NCI-H526 (cell line): ENCODE results near the gene RAB34.
A peak's percentile ranks its signal among the peaks of the same experiment; 100 is the strongest.
"Not testable (repeated sequence)": the region's sequence is repeated elsewhere in the genome, so short reads cannot be mapped to it uniquely, and the experiment has no call there.

Source experiments
- DNase-seq, 2 experiments: peaks; one replicate each; lab custom pipeline; 2025; lab: John Stamatoyannopoulos, UW

The RAB34 gene

DNA sequence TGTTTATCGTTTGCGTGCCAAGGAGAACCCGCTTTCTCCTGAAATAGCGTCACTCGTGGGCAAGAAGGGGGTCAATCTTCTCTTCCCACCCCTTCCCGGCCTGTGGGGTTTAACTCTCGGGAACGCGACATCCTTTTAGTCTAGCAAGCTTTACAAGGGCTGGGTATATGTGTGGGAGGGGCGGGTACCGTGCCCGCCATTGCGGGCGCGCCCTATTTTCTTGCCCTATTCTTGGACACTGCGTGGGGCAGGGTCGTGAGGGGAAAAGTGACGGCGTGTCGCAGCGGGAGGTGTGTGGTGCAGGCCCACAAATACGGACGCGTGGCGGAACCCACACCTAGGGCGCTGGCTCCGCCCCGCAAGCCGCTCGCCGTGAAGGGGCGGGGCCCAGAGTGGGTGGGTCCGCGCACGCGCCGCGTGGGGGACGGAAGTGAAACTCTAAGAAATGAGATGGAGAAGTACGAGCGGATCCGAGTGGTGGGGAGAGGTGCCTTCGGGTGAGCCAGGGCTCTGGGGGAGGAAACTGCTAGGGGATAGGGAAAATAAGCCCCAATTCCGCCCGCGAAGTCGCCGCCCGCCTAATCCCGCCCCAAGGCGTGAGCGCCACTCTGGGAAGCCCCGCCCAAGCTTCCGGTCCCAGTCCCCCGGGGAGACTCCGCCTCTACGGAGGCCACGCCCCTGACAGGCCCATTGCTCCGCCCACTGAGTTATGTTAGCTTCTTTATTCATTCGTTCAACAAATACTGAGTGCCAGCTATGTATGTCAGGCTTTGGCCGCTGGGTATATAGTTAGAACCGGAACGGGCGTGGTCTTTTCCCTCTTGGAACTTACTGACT lies 10.9 kb upstream of the RAB34 start, which contains the start of gene NEK8:
Gene NEK8, plus strand, starts transcription at position 425 of the 837 bp plus-strand sequence. Its CDS starts 26 bp downstream, at position 451.
- peak; percentile 94 to 99 for DNase-seq

- DNase-seq = peak; percentile 98 to 99
Measured at GRCh38 chr17:28726627-28727491, 9.2 kb upstream of the RAB34 start.

GRCh38 chr17:28726226-28726626 lies 8.6 kb upstream of the RAB34 start, which contains the start of gene TLCD1:
Gene TLCD1 (minus strand): TSS chr17:28726233. CDS start chr17:28726097, 136 bp downstream.
- peak; percentile 82 to 92 for DNase-seq

- peak; percentile 86 to 97 for DNase-seq
Measured at GRCh38 chr17:28725660-28726225, 8.1 kb upstream of the RAB34 start.

DNA sequence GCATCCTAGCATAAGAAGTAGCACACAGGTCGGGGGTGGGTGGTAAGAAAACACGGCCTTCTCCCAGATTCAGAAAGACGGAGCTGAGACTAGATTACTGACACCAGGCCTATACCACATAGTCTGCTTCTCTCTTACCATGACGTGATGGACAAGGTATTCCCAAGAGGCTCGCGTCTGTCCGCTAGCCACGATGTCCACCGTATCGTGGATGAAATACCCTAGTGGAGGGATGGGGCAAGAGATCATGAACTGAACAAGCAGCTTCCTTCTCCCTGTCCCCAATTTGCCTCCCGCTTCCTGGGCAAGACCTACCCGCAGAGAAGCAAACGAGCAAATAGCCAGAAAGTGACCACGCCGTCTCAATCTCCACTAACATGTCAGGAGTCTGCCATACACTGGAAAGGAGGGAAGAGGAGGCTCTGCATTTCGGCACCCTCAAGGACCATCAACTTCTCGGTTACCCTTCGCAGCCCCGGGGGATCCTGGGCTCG lies 7.5 kb upstream of the RAB34 start:
- peak in 1 of 2 experiments; percentile 80 for DNase-seq

GRCh38 chr17:28724500-28725165 lies 7.0 kb upstream of the RAB34 start:
- peak in 1 of 2 experiments; percentile 48 for DNase-seq

- DNase-seq = not testable (repeated sequence)
Measured at GRCh38 chr17:28723836-28724499, 6.3 kb upstream of the RAB34 start.

DNA sequence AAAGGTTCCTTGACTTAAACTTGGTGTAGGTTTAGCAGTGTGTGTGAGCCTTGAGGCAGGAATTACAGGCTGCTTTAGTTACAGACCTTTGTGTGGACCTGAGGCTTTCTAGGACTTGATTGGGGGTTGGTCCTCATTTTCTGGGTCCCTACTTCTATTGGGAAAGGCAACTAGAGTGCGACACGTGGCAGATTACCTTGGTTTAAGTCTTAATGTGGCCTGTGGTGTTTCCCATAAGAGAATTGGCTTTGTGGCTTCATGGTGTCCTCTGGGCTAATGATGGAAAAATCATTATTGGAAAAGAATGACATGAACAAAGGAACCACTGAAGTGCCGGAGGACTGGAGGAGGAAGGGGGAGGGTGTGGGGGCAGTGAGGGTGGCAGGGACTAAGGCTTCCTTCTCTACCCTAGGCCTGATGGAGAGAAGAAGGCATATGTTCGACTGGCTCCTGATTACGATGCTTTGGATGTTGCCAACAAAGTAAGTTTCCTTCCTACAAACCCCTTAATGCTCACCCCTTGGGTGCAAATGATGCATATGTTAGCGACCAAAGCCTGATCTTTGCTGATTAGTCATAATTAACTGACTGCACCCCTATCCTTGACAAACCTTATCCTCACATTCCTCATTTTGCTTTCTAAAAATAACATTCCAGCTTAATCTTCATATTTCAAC lies 5.6 kb upstream of the RAB34 start:
- DNase-seq = no peak

- DNase-seq = no peak
Measured at GRCh38 chr17:28722417-28723158, 4.9 kb upstream of the RAB34 start.

DNA sequence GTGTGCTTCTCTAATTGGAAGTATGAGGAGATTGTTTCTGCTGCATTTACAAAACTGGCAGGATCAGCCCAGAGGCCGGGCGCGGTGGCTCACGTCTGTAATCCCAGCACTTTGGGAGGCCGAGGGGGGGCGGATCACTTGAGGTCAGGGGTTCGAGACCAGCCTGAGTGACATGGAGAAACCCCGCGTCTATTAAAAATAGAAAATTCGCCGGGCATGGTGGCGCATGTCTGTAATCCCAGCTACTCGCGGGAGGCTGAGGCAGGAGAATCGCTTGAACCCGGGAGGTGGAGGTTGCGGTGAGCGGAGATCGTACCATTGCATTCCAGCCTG lies 3.3 kb upstream of the RAB34 start:
- not testable (repeated sequence) for DNase-seq

DNA sequence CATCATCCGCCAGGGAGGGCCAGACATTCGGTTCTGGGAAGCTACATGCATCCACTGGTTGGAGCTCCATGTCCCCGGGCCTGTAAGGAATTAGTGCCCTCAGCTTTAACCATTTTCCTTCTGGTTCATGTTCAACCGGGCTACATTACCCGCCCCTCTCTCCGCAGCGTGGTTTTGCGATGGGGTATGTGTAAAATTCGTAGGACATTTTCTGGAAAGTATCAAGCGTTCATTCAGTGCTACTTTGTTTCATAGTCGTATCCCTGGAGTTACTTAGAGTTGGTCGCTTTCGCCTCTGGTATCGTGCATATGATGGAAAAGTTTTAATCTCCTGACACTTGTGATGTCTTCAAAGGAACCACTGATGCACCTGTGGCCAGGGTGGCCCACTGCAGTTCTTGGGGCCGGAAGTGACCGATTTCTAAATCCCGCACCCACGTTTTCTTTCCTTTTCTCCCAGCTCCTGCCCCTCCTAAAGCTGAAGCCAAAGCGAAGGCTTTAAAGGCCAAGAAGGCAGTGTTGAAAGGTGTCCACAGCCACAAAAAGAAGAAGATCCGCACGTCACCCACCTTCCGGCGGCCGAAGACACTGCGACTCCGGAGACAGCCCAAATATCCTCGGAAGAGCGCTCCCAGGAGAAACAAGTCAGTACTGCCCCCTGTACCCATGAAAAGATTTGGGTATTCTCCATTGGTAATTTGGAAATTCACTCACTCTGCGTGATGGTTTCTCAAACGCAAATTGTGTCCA lies 2.8 kb upstream of the RAB34 start:
- peak in 1 of 2 experiments; percentile 47 for DNase-seq

GRCh38 chr17:28719021-28719433 lies 1.4 kb upstream of the RAB34 start:
- no peak for DNase-seq

GRCh38 chr17:28718333-28719020 lies 809 bp upstream of the RAB34 start:
- DNase-seq = peak in 1 of 2 experiments; percentile 61

- DNase-seq = peak in 1 of 2 experiments; percentile 74
Measured at GRCh38 chr17:28716740-28717577, 709 bp downstream of the RAB34 start.

GRCh38 chr17:28715217-28715616 lies 2.5 kb downstream of the RAB34 start:
- DNase-seq = no peak

DNA sequence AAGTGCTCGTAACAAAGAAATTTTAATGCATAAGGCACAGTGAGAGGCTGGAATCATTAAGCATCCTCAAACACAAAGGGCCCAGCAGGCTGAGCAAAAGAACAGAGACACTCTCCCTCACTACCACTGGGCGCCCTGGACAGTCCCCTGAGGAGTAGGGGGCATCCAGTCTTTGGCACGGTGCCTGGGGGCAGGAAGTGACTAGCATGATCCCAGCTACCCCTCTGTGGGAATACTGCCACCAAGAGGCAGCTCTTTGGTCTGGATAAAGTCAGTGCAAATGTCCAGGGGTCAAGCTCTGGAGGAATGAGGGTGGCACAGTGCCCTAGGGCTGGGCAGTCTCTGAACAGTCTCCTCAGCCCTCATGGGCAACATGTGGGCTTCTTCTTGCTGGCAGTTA lies 3.4 kb downstream of the RAB34 start:
- no peak for DNase-seq

DNA sequence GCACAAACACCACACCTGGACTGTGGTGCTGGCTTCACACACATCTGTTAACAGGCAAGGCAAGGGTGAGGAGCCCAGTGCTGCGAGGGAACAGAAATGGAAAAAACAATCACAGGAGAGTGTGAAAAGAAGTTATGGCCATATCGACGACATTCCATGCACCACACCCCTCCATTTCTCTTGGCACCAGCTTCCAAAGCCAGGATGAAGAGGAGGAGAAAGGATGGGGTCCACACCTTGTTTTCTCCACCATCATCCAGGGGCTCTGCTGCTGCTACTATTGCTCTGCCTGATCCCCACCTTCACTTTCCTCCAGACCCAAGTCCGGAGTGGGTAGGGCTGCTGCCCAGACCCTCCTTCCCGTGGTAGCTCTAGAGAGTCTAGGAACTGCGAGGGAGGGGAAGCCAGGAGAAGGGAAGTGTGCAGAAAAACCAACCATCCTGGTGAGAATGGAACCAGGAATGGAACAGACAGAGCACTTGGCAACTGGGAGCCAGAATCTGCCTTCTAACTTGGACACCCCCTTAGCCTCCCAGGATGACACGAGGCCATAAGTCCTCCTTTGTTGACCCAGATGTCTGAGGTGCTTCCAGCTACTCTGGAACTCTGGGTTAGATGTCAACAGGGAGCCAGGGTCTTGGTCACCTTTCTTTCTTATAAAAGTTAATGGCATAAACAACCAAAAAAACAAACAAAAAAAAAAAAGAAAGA lies 4.8 kb downstream of the RAB34 start:
- DNase-seq = no peak
